ENCODE data around the gene PDE9A.

GRCh38 chr21:42698733-42699132, 45.3 kb downstream of the PDE9A start:
- TF ChIP-seq, protein P1, sequence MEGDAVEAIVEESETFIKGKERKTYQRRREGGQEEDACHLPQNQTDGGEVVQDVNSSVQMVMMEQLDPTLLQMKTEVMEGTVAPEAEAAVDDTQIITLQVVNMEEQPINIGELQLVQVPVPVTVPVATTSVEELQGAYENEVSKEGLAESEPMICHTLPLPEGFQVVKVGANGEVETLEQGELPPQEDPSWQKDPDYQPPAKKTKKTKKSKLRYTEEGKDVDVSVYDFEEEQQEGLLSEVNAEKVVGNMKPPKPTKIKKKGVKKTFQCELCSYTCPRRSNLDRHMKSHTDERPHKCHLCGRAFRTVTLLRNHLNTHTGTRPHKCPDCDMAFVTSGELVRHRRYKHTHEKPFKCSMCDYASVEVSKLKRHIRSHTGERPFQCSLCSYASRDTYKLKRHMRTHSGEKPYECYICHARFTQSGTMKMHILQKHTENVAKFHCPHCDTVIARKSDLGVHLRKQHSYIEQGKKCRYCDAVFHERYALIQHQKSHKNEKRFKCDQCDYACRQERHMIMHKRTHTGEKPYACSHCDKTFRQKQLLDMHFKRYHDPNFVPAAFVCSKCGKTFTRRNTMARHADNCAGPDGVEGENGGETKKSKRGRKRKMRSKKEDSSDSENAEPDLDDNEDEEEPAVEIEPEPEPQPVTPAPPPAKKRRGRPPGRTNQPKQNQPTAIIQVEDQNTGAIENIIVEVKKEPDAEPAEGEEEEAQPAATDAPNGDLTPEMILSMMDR (IDR thresholded peaks at IDR 0.05) = no peak
- no peak for TF ChIP-seq FOXJ3 (CRISPR knock-in tag; IDR thresholded peaks at IDR 0.05; ENCODE audit: borderline replicate concordance)
- TF ChIP-seq USF1 (CRISPR knock-in tag; IDR thresholded peaks at IDR 0.05) = no peak
- TF ChIP-seq RELA (CRISPR knock-in tag; IDR thresholded peaks at IDR 0.05; ENCODE audit: borderline replicate concordance) = no peak
- no peak for TF ChIP-seq ATF3 (CRISPR knock-in tag; conservative IDR thresholded peaks at IDR 0.05)
- TF ChIP-seq JUN (CRISPR knock-in tag; IDR thresholded peaks at IDR 0.05) = no peak
- TF ChIP-seq, protein P2, sequence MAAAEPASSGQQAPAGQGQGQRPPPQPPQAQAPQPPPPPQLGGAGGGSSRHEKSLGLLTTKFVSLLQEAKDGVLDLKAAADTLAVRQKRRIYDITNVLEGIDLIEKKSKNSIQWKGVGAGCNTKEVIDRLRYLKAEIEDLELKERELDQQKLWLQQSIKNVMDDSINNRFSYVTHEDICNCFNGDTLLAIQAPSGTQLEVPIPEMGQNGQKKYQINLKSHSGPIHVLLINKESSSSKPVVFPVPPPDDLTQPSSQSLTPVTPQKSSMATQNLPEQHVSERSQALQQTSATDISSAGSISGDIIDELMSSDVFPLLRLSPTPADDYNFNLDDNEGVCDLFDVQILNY (CRISPR knock-in tag; IDR thresholded peaks at IDR 0.05) = no peak
- no peak for TF ChIP-seq KAT7 (CRISPR knock-in tag; IDR thresholded peaks at IDR 0.05; ENCODE audit: borderline replicate concordance)
- TF ChIP-seq MYBL2 (CRISPR knock-in tag; IDR thresholded peaks at IDR 0.05) = no peak
- TF ChIP-seq SMAD3 (CRISPR knock-in tag; IDR thresholded peaks at IDR 0.05; ENCODE audit: borderline replicate concordance) = no peak
- TF ChIP-seq NR1H2 (CRISPR knock-in tag; IDR thresholded peaks at IDR 0.05) = no peak
- no peak for TF ChIP-seq NFYB (CRISPR knock-in tag; conservative IDR thresholded peaks at IDR 0.05; ENCODE audit: low read depth)
- TF ChIP-seq, protein P3, sequence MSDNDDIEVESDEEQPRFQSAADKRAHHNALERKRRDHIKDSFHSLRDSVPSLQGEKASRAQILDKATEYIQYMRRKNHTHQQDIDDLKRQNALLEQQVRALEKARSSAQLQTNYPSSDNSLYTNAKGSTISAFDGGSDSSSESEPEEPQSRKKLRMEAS (CRISPR knock-in tag; IDR thresholded peaks at IDR 0.05) = no peak
- TF ChIP-seq GTF2I (CRISPR knock-in tag; conservative IDR thresholded peaks at IDR 0.05) = no peak

Data from WTC11 (cell line).